ENCODE results near the gene SORCS1. TPM values are rescaled to one million over a fixed set of nuclear protein-coding genes. Genes with fewer than 3 reads are reported as not detected.

SORCS1 gene
- total and polyA plus RNA-seq, 4 donors, result 1.4 to 3.8 TPM; not detected in 2

- Histone ChIP-seq H3K4me3 (ENCODE audit: low read length in 2 of 2) (no peak overlapping the region), H3K4me1 (ENCODE audit: control insufficient read depth in 1 of 2, insufficient read depth in 2 of 2, low read length in 2 of 2) (no peaks in the 10 kb centered on the region), H3K36me3 (ENCODE audit: control insufficient read depth in 1 of 2, insufficient read depth in 2 of 2, low read length in 1 of 2) (no peaks in the 10 kb centered on the region), H3K27me3 (ENCODE audit: control insufficient read depth in 1 of 2, insufficient read depth in 2 of 2, low read length in 1 of 2) (peaks cover 0 to 2% of the 10 kb centered on the region in 2 donors), H3K27ac (ENCODE audit: low read depth in 1 of 2, low read length in 2 of 2) (no peak overlapping the region), H3K9me3 (ENCODE audit: control insufficient read depth, low read length) (no peaks in the 10 kb centered on the region)
- 31 to 42% methylated on average over 4 of the region's 4 CpGs for WGBS, 2 donors
- DNase-seq, result no peak
- ATAC-seq (ENCODE audit: low FRiP score), result no peak
- intact Hi-C loops (cut with DNase I), result no loop called here
Observed at GRCh38 chr10:106980495-106981451, 183.7 kb downstream of the SORCS1 start.

GRCh38 chr10:106978756-106979155, 185.8 kb downstream of the SORCS1 start:
- Histone ChIP-seq H3K27me3 (ENCODE audit: control insufficient read depth in 1 of 2, insufficient read depth in 2 of 2, low read length in 1 of 2) (peaks cover 0 to 2% of the 10 kb centered on the region in 2 donors), H3K4me3 (ENCODE audit: low read length in 2 of 2) (no peak overlapping the region), H3K27ac (ENCODE audit: low read depth in 1 of 2, low read length in 2 of 2) (no peak overlapping the region), H3K36me3 (ENCODE audit: control insufficient read depth in 1 of 2, insufficient read depth in 2 of 2, low read length in 1 of 2) (no peaks in the 10 kb centered on the region), H3K9me3 (ENCODE audit: control insufficient read depth, low read length) (no peaks in the 10 kb centered on the region), H3K4me1 (ENCODE audit: control insufficient read depth in 1 of 2, insufficient read depth in 2 of 2, low read length in 2 of 2) (no peaks in the 10 kb centered on the region)
- DNase-seq (no peak), ATAC-seq (ENCODE audit: low FRiP score) (no peak)
- intact Hi-C loops (cut with DNase I), result no loop called here
- WGBS, 2 donors, result 40 to 56% methylated on average over 2 of the region's 2 CpGs

GRCh38 chr10:106973716-106974115, 190.8 kb downstream of the SORCS1 start:
- Histone ChIP-seq H3K27me3 (ENCODE audit: control insufficient read depth in 1 of 2, insufficient read depth in 2 of 2, low read length in 1 of 2) (no peaks in the 10 kb centered on the region), H3K4me1 (ENCODE audit: control insufficient read depth in 1 of 2, insufficient read depth in 2 of 2, low read length in 2 of 2) (no peaks in the 10 kb centered on the region), H3K36me3 (ENCODE audit: control insufficient read depth in 1 of 2, insufficient read depth in 2 of 2, low read length in 1 of 2) (no peaks in the 10 kb centered on the region), H3K9me3 (ENCODE audit: control insufficient read depth, low read length) (no peaks in the 10 kb centered on the region), H3K4me3 (ENCODE audit: low read length in 2 of 2) (no peak overlapping the region), H3K27ac (ENCODE audit: low read depth in 1 of 2, low read length in 2 of 2) (no peak overlapping the region)
- intact Hi-C loops (cut with DNase I), result no loop called here
- ATAC-seq (ENCODE audit: low FRiP score) (no peak), DNase-seq (no peak)
- 39 to 40% methylated on average over 1 of the region's 1 CpG for WGBS, 2 donors

GRCh38 chr10:106973288-106973687, 191.2 kb downstream of the SORCS1 start:
- Histone ChIP-seq H3K36me3 (ENCODE audit: control insufficient read depth in 1 of 2, insufficient read depth in 2 of 2, low read length in 1 of 2) (no peaks in the 10 kb centered on the region), H3K4me3 (ENCODE audit: low read length in 2 of 2) (no peak overlapping the region), H3K9me3 (ENCODE audit: control insufficient read depth, low read length) (no peaks in the 10 kb centered on the region), H3K27me3 (ENCODE audit: control insufficient read depth in 1 of 2, insufficient read depth in 2 of 2, low read length in 1 of 2) (no peaks in the 10 kb centered on the region), H3K4me1 (ENCODE audit: control insufficient read depth in 1 of 2, insufficient read depth in 2 of 2, low read length in 2 of 2) (no peaks in the 10 kb centered on the region), H3K27ac (ENCODE audit: low read depth in 1 of 2, low read length in 2 of 2) (no peak overlapping the region)
- ATAC-seq (ENCODE audit: low FRiP score) (no peak), DNase-seq (no peak)
- intact Hi-C loops (cut with DNase I), result no loop called here
- 34 to 39% methylated on average over 1 of the region's 1 CpG for WGBS, 2 donors

- no peaks in the 10 kb centered on the region for H3K27me3 ChIP-seq (ENCODE audit: control insufficient read depth in 1 of 2, insufficient read depth in 2 of 2, low read length in 1 of 2)
- intact Hi-C loops (cut with DNase I), result no loop called here
- no peaks in the 10 kb centered on the region for H3K4me1 ChIP-seq (ENCODE audit: control insufficient read depth in 1 of 2, insufficient read depth in 2 of 2, low read length in 2 of 2)
- no peaks in the 10 kb centered on the region for H3K36me3 ChIP-seq (ENCODE audit: control insufficient read depth in 1 of 2, insufficient read depth in 2 of 2, low read length in 1 of 2)
- no peak overlapping the region for H3K27ac ChIP-seq (ENCODE audit: low read depth in 1 of 2, low read length in 2 of 2)
- WGBS, 2 donors, result 84 to 91% methylated on average over 2 of the region's 2 CpGs
- no peak for DNase-seq
- H3K9me3 ChIP-seq (ENCODE audit: control insufficient read depth, low read length), result no peaks in the 10 kb centered on the region
- ATAC-seq (ENCODE audit: low FRiP score), result no peak
- H3K4me3 ChIP-seq (ENCODE audit: low read length in 2 of 2), result no peak overlapping the region
Observed at GRCh38 chr10:106972381-106972780, 192.1 kb downstream of the SORCS1 start.

- no peaks in the 10 kb centered on the region for H3K4me1 ChIP-seq (ENCODE audit: control insufficient read depth in 1 of 2, insufficient read depth in 2 of 2, low read length in 2 of 2)
- H3K9me3 ChIP-seq (ENCODE audit: control insufficient read depth, low read length), result no peaks in the 10 kb centered on the region
- H3K27me3 ChIP-seq (ENCODE audit: control insufficient read depth in 1 of 2, insufficient read depth in 2 of 2, low read length in 1 of 2), result no peaks in the 10 kb centered on the region
- DNase-seq (no peak), ATAC-seq (ENCODE audit: low FRiP score) (no peak)
- H3K4me3 ChIP-seq (ENCODE audit: low read length in 2 of 2), result no peak overlapping the region
- intact Hi-C loops (cut with DNase I), result no loop called here
- no peak overlapping the region for H3K27ac ChIP-seq (ENCODE audit: low read depth in 1 of 2, low read length in 2 of 2)
- H3K36me3 ChIP-seq (ENCODE audit: control insufficient read depth in 1 of 2, insufficient read depth in 2 of 2, low read length in 1 of 2), result no peaks in the 10 kb centered on the region
- 28 to 41% methylated on average over 1 of the region's 1 CpG for WGBS, 2 donors
Observed at GRCh38 chr10:106971411-106971831, 193.1 kb downstream of the SORCS1 start.

GRCh38 chr10:106967452-106967851, 197.1 kb downstream of the SORCS1 start:
- intact Hi-C loops (cut with DNase I), result no loop called here

GRCh38 chr10:106960812-106961211, 203.7 kb downstream of the SORCS1 start:
- Histone ChIP-seq H3K9me3 (ENCODE audit: control insufficient read depth, low read length) (no peaks in the 10 kb centered on the region), H3K4me1 (ENCODE audit: control insufficient read depth in 1 of 2, insufficient read depth in 2 of 2, low read length in 2 of 2) (no peaks in the 10 kb centered on the region), H3K27ac (ENCODE audit: low read depth in 1 of 2, low read length in 2 of 2) (no peak overlapping the region), H3K4me3 (ENCODE audit: low read length in 2 of 2) (no peak overlapping the region), H3K27me3 (ENCODE audit: control insufficient read depth in 1 of 2, insufficient read depth in 2 of 2, low read length in 1 of 2) (no peaks in the 10 kb centered on the region), H3K36me3 (ENCODE audit: control insufficient read depth in 1 of 2, insufficient read depth in 2 of 2, low read length in 1 of 2) (no peaks in the 10 kb centered on the region)
- intact Hi-C loops (cut with DNase I), result no loop called here
- 96 to 98% methylated on average over 1 of the region's 1 CpG for WGBS, 2 donors
- ATAC-seq (ENCODE audit: low FRiP score) (no peak), DNase-seq (no peak)

More at GRCh38 chr10:106967452-106967851, 197.1 kb downstream of the SORCS1 start:
- Histone ChIP-seq H3K4me1 (ENCODE audit: control insufficient read depth in 1 of 2, insufficient read depth in 2 of 2, low read length in 2 of 2) (no peaks in the 10 kb centered on the region), H3K36me3 (ENCODE audit: control insufficient read depth in 1 of 2, insufficient read depth in 2 of 2, low read length in 1 of 2) (no peaks in the 10 kb centered on the region), H3K4me3 (ENCODE audit: low read length in 2 of 2) (no peak overlapping the region), H3K27ac (ENCODE audit: low read depth in 1 of 2, low read length in 2 of 2) (no peak overlapping the region), H3K9me3 (ENCODE audit: control insufficient read depth, low read length) (no peaks in the 10 kb centered on the region), H3K27me3 (ENCODE audit: control insufficient read depth in 1 of 2, insufficient read depth in 2 of 2, low read length in 1 of 2) (no peaks in the 10 kb centered on the region)
- ATAC-seq (ENCODE audit: low FRiP score) (no peak), DNase-seq (no peak)
- 78 to 85% methylated on average over 3 of the region's 3 CpGs for WGBS, 2 donors

GRCh38 chr10:106959521-106959920, 205.0 kb downstream of the SORCS1 start:
- Histone ChIP-seq H3K4me3 (ENCODE audit: low read length in 2 of 2) (no peak overlapping the region), H3K9me3 (ENCODE audit: control insufficient read depth, low read length) (no peaks in the 10 kb centered on the region), H3K27ac (ENCODE audit: low read depth in 1 of 2, low read length in 2 of 2) (no peak overlapping the region), H3K4me1 (ENCODE audit: control insufficient read depth in 1 of 2, insufficient read depth in 2 of 2, low read length in 2 of 2) (no peaks in the 10 kb centered on the region), H3K36me3 (ENCODE audit: control insufficient read depth in 1 of 2, insufficient read depth in 2 of 2, low read length in 1 of 2) (no peaks in the 10 kb centered on the region), H3K27me3 (ENCODE audit: control insufficient read depth in 1 of 2, insufficient read depth in 2 of 2, low read length in 1 of 2) (no peaks in the 10 kb centered on the region)
- intact Hi-C loops (cut with DNase I), result no loop called here
- no peak for ATAC-seq (ENCODE audit: low FRiP score)
- no peak for DNase-seq
- WGBS, 2 donors, result 73 to 78% methylated on average over 3 of the region's 3 CpGs
